GM19452 (cell line): ENCODE measurements around the gene AGAP2.

Experiments used
- ATAC-seq: cut with Tn5 transposase; IDR thresholded peaks from one replicate; pipeline ENCODE4 v1.9.1; 2021; ENCODE audit not compliant: unreplicated experiment

The AGAP2 gene

GRCh38 chr12:57737467-57738460 is 778 bp downstream of the AGAP2 start:
- no peak for ATAC-seq

GRCh38 chr12:57736741-57737466 is 1.6 kb downstream of the AGAP2 start:
- ATAC-seq, result no peak

DNA sequence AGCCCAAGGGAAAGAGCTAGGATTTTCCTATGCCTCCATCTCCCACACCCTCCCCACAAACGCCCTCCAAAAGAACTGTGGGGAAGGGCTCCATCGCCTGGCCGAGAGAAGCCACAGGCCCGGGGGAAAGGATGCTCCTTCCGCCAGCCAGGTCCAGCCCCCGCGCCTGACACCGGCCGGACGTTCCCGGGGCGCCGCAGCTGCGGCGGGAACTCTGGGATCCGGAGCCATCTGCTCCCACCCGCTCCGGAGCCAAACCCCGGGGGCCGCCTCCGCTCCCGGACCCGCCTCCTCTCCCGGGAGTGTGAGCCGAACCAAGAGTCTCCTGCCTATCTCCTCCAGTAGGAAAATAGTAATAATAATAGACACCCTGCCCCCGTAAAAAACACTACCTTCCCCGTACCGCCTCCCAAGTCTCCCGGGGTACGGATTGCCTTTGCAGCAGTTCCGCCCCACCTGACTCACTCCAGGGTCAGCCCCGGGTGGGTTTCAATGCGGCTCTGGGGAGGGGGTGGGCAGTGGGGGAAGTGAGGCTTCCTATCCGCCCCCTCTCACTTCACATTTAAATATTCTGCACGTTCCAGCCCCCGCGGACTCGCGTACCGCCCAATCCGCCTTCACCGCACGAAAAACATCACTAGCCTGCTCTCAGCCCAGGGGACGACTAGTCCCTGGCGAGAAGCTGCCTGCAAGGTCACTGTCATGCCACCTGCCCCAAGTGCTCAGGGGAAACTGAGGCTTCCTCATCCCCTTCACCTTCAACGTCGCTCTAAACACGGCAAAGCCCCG is 2.4 kb downstream of the AGAP2 start:
- no peak for ATAC-seq

- ATAC-seq, result no peak
Observed at GRCh38 chr12:57735198-57735855, 3.2 kb downstream of the AGAP2 start.

- no peak for ATAC-seq
Observed at GRCh38 chr12:57734591-57734990, 4.0 kb downstream of the AGAP2 start.

- no peak for ATAC-seq
Observed at GRCh38 chr12:57733928-57734327, 4.6 kb downstream of the AGAP2 start.

- no peak for ATAC-seq
Observed at GRCh38 chr12:57732726-57733593, 5.6 kb downstream of the AGAP2 start.

DNA sequence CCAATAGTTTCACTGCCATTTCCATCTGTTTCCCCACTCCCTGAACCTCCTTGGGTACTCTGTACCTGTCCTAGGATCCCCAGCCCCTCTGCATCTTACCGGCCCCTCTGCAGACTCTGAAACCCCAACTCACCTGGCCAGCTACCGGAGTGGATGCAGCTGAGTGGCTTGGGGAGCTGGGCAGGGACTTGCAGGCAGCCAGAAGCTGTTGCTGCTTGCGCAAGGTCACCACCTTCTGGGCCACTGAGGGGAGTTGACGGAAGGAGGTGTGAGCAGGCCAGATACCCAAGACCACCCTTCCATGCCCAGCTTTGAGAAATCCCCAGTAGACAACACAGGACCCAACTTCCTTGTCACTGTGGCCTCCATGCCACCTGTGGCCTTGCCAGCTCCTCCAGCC is 6.3 kb downstream of the AGAP2 start:
- ATAC-seq, result no peak

GRCh38 chr12:57731411-57732080 is 7.0 kb downstream of the AGAP2 start:
- ATAC-seq, result no peak

DNA sequence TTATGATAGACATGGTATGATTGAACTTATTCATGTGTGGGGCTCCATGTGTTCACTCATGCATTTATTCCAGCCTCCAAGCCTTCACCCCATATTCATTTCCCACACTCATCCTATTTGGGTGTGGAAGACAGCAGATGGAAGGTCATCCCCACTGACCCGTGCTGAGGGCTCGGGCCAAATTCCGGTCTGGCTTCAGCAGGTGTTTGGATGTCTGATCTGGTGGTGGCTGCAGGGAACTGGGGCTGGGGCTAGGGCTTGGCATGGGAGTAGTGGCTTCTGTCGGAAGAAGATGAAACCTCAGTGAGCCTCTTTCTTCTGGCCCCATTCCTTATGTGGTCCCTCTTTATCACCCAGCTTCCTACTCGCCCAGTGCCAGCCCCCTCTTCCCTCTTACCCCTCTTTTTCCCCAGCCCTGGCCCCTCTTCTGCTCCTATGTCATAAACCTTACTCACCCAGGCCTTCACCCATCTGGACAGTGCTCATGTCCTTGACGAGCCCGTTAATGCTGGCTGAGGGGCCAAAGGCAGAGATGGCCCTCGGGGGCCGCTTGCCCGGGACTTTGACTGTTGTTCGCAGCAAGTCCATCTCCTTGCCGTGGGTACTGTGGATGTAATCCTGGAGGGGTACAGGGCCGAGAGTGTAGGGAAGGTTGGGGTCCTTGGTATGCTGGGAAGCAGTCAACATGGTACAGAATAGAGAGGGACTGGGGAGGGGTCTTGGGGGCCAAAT is 8.0 kb downstream of the AGAP2 start:
- no peak for ATAC-seq

DNA sequence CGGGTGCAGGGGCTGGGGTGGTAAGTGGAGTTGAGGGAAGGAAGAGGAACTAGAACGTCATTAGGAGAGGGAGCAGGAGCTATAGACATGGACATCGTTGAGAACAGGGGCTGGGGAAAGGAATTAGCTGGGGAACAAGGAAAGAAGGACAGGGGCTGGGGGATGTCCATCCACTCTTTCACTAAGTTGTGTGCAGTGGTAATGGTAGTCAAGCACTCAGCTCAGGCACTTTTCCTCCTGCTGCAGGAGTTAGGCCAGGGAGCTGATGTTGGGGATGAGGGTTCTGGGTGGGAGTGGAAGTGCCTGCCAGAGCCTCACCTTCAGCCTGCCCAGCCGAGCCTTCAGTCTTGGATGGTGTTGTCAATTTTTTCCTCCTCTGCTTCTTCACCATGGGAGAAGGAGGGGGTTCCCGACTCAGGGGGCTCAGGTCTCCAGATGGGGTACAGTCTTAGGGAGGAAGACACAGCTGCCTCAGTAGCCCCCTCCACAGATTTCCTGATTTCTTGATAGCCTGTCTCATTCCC is 9.2 kb downstream of the AGAP2 start:
- no peak for ATAC-seq

GRCh38 chr12:57727758-57728395 is 10.7 kb downstream of the AGAP2 start:
- ATAC-seq, result no peak

GRCh38 chr12:57726884-57727757 is 11.4 kb downstream of the AGAP2 start:
- ATAC-seq, result no peak

GRCh38 chr12:57726151-57726883 is 12.2 kb downstream of the AGAP2 start:
- ATAC-seq, result no peak

DNA sequence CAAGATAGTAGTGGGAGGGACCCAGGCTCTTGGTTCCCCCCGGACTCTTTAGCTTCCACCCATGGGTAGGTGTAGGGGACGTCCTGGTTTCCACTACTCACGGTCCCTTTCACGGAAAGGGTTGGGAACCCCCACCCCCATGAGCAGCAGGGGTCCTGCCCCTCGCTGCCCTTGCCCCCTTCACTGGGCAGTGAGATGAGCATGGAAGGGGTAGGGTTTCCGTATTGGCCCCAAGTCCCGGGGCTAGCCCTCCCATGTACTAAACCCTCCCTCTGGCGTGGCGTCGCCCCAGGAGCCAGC is 12.7 kb downstream of the AGAP2 start:
- ATAC-seq, result no peak

DNA sequence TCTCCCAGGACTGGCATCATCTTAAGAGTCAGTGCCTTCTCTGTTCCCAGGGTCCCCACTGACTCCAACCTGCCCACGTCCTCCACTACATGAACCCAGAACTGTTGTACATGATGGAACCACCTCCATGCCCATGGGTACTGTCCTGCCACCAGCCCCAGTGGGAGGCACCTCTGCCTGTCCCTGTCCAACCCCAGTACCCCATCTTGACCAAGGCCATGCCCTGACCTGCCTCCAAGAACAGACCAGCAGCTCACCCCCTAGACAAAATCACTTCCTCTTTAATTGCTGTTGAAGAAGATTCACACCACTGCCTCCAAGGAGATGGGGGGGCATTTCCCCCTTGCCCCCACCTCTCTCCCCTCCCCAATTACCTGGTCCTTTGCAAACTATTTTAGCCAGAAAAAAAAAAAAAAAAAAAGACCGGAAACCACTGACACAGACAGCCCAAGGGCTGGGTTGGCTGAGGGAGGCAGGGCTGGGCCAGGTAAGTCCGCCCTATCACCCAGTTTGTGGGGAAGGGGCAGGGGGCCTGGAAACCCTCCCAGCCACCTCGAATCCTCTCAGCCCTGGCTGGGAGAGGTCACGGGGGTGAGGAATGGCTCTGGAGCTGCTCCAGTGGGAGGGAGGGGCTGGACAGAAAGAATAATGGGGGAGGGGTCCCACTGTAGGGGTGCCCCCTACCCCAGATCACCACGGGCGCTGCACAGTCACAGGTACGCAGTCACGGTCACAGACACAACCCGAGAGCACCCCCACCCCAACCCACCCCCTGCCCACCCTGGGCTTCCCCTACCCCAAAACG is 13.4 kb downstream of the AGAP2 start:
- ATAC-seq, result no peak
